IPS-NIHi11 (cell line): Measurements from ENCODE around the gene VSIG10.
"Not testable (repeated sequence)": the region's sequence is repeated elsewhere in the genome, so short reads cannot be mapped to it uniquely, and the experiment has no call there.

Experiments used
- DNase-seq: peaks from one replicate; pipeline ENCODE4 v3.0.0; 2012; ENCODE audit warnings: mixed read lengths, low spot score

The VSIG10 gene

GRCh38 chr12:118103601-118104382, at the start of gene VSIG10:
Gene VSIG10 (minus strand): TSS chr12:118104011. CDS start chr12:118103671, 340 bp downstream.
- peak; percentile 90 for DNase-seq

- DNase-seq = no peak
Measured at GRCh38 chr12:118151755-118152154, 47.9 kb upstream of the VSIG10 start.

GRCh38 chr12:118150625-118151024, 46.8 kb upstream of the VSIG10 start:
- DNase-seq = no peak

GRCh38 chr12:118148287-118148686, 44.5 kb upstream of the VSIG10 start:
- DNase-seq = no peak

- DNase-seq = no peak
Measured at GRCh38 chr12:118145798-118146156, 42.0 kb upstream of the VSIG10 start.

- no peak for DNase-seq
Measured at GRCh38 chr12:118145113-118145797, 41.4 kb upstream of the VSIG10 start.

GRCh38 chr12:118144499-118144898, 40.7 kb upstream of the VSIG10 start:
- no peak for DNase-seq

- DNase-seq = no peak
Measured at GRCh38 chr12:118140825-118141224, 37.0 kb upstream of the VSIG10 start.

GRCh38 chr12:118137148-118137678, 33.4 kb upstream of the VSIG10 start:
- DNase-seq = no peak

- peak; percentile 52 for DNase-seq
Measured at GRCh38 chr12:118136559-118137003, 32.8 kb upstream of the VSIG10 start.

GRCh38 chr12:118135788-118136558, 32.2 kb upstream of the VSIG10 start, which contains the start of gene PEBP1:
Gene PEBP1 (plus strand): TSS chr12:118136124. CDS start chr12:118136210, 86 bp downstream.
- peak; percentile 96 for DNase-seq

- not testable (repeated sequence) for DNase-seq
Measured at GRCh38 chr12:118129436-118129835, 25.6 kb upstream of the VSIG10 start.

GRCh38 chr12:118127867-118128266, 24.1 kb upstream of the VSIG10 start:
- DNase-seq = no peak

- no peak for DNase-seq
Measured at GRCh38 chr12:118126119-118126757, 22.4 kb upstream of the VSIG10 start.

- DNase-seq = no peak
Measured at GRCh38 chr12:118125743-118126118, 21.9 kb upstream of the VSIG10 start.

- no peak for DNase-seq
Measured at GRCh38 chr12:118124333-118124874, 20.6 kb upstream of the VSIG10 start.

- DNase-seq = no peak
Measured at GRCh38 chr12:118122264-118122663, 18.5 kb upstream of the VSIG10 start.

- DNase-seq = peak; percentile 89
Measured at GRCh38 chr12:118120579-118121363, 17.0 kb upstream of the VSIG10 start.

- peak; percentile 42 for DNase-seq
Measured at GRCh38 chr12:118119449-118119879, 15.7 kb upstream of the VSIG10 start.

- no peak for DNase-seq
Measured at GRCh38 chr12:118109088-118109487, 5.3 kb upstream of the VSIG10 start.

GRCh38 chr12:118107694-118108093, 3.9 kb upstream of the VSIG10 start:
- DNase-seq = no peak
